H9 (cell line): Measurements from ENCODE around the gene SLA2. TPM values are rescaled to one million over a fixed set of nuclear protein-coding genes. Genes with fewer than 3 reads are reported as not detected.

Experiments used
- DNase-seq: peaks from one replicate; pipeline ENCODE4 v3.0.0-alpha.2; 2017
- H2AFZ ChIP-seq: one replicate; pipeline ENCODE4 v1.6.1; 2013; ENCODE audit warnings: mild to moderate bottlenecking, low read length, control low read depth, moderate library complexity
- H2AK5ac ChIP-seq: 2 replicates; pipeline ENCODE4 v1.6.1; 2013; ENCODE audit warnings: low read length, control low read depth, mixed read lengths; ENCODE audit not compliant: insufficient read length
- H2BK120ac ChIP-seq: one replicate; pipeline ENCODE4 v1.6.1; 2013; ENCODE audit warnings: low read depth, mild to moderate bottlenecking, low read length, control low read depth, inconsistent platforms; ENCODE audit not compliant: poor library complexity, severe bottlenecking
- H2BK12ac ChIP-seq: 2 replicates; pipeline ENCODE4 v1.6.1; 2013; ENCODE audit warnings: low read length, control low read depth, mixed read lengths, low read depth; ENCODE audit not compliant: insufficient read length
- H2BK15ac ChIP-seq: 2 replicates; pipeline ENCODE4 v1.6.1; 2013; ENCODE audit warnings: low read depth, low read length, control low read depth
- H2BK20ac ChIP-seq: one replicate; pipeline ENCODE4 v1.6.1; 2013; ENCODE audit warnings: low read depth, mild to moderate bottlenecking, low read length, control low read depth, inconsistent platforms; ENCODE audit not compliant: poor library complexity, severe bottlenecking
- H2BK5ac ChIP-seq: 2 replicates; pipeline ENCODE4 v1.6.1; 2013; ENCODE audit warnings: low read length, control low read depth, mixed read lengths; ENCODE audit not compliant: insufficient read length
- H3K14ac ChIP-seq: 2 replicates; pipeline ENCODE4 v1.6.1; 2013; ENCODE audit warnings: low read length, control low read depth; ENCODE audit not compliant: insufficient read depth
- H3K18ac ChIP-seq: 2 replicates; pipeline ENCODE4 v1.6.1; 2013; ENCODE audit warnings: low read depth, mild to moderate bottlenecking, mixed read lengths, low read length, control low read depth; ENCODE audit not compliant: insufficient read length
- H3K23ac ChIP-seq: 2 replicates; pipeline ENCODE4 v1.6.1; 2013; ENCODE audit warnings: low read length, control low read depth, mixed read lengths, low read depth; ENCODE audit not compliant: insufficient read length
- H3K23me2 ChIP-seq: 2 replicates; pipeline ENCODE4 v1.6.1; 2013; ENCODE audit warnings: low read depth, mild to moderate bottlenecking, mixed read lengths, low read length, control low read depth; ENCODE audit not compliant: insufficient read length, poor library complexity, severe bottlenecking
- H3K27ac ChIP-seq: 2 replicates; pipeline ENCODE4 v1.5.1; 2013; ENCODE audit warnings: low read length, control low read depth, mixed read lengths, low read depth; ENCODE audit not compliant: insufficient read length
- H3K27me3 ChIP-seq: 2 replicates; pipeline ENCODE4 v1.6.1; 2013; ENCODE audit warnings: low read length, control low read depth, inconsistent platforms; ENCODE audit not compliant: insufficient read depth
- H3K4ac ChIP-seq: 2 replicates; pipeline ENCODE4 v1.6.1; 2013; ENCODE audit warnings: low read depth, mild to moderate bottlenecking, control low read depth, inconsistent platforms, low read length, moderate library complexity
- H3K4me1 ChIP-seq: 2 replicates; pipeline ENCODE4 v1.6.1; 2013; ENCODE audit warnings: low read length, control low read depth, inconsistent platforms; ENCODE audit not compliant: insufficient read depth
- H3K4me2 ChIP-seq: 2 replicates; pipeline ENCODE4 v1.6.1; 2013; ENCODE audit warnings: low read length, control low read depth, mixed read lengths; ENCODE audit not compliant: insufficient read length, insufficient read depth
- H3K56ac ChIP-seq: 2 replicates; pipeline ENCODE4 v1.6.1; 2013; ENCODE audit warnings: low read depth, mild to moderate bottlenecking, mixed read lengths, low read length, control low read depth; ENCODE audit not compliant: insufficient read length
- H3K79me1 ChIP-seq: 2 replicates; pipeline ENCODE4 v1.6.1; 2013; ENCODE audit warnings: low read depth, mild to moderate bottlenecking, moderate library complexity, low read length, control low read depth, inconsistent platforms; ENCODE audit not compliant: insufficient read depth, poor library complexity, severe bottlenecking
- H3K79me2 ChIP-seq: 2 replicates; pipeline ENCODE4 v1.6.1; 2013; ENCODE audit warnings: low read length, control low read depth, inconsistent platforms; ENCODE audit not compliant: insufficient read depth
- H3K9ac ChIP-seq: 2 replicates; pipeline ENCODE4 v1.6.1; 2013; ENCODE audit warnings: low read length, control low read depth, mixed read lengths; ENCODE audit not compliant: insufficient read length; ENCODE audit errors: extremely low read depth
- H3K9me3 ChIP-seq: one replicate; pipeline ENCODE4 v1.6.1; 2013; ENCODE audit warnings: low read depth, low read length, inconsistent platforms; ENCODE audit not compliant: control insufficient read depth
- H3T11ph ChIP-seq: one replicate; pipeline ENCODE4 v1.6.1; 2013; ENCODE audit warnings: mild to moderate bottlenecking, low read length, control low read depth, inconsistent platforms
- H4K20me1 ChIP-seq: one replicate; pipeline ENCODE4 v1.6.1; 2013; ENCODE audit not compliant: control insufficient read depth, insufficient read length, insufficient read depth
- H4K5ac ChIP-seq: 2 replicates; pipeline ENCODE4 v1.6.1; 2013; ENCODE audit warnings: low read depth, mild to moderate bottlenecking, mixed read lengths, low read length, control low read depth; ENCODE audit not compliant: insufficient read length
- H4K8ac ChIP-seq: replicated peaks from 2 replicates; pipeline ENCODE4 v1.6.1; 2013; ENCODE audit warnings: low read length, control low read depth, mixed read lengths, low read depth; ENCODE audit not compliant: insufficient read length
- H4K91ac ChIP-seq: 2 replicates; pipeline ENCODE4 v1.6.1; 2013; ENCODE audit warnings: low read depth, mild to moderate bottlenecking, moderate library complexity, mixed read lengths, low read length, control low read depth; ENCODE audit not compliant: insufficient read length
- H3K27ac Mint-ChIP-seq, 3 experiments: 2 replicates in 2 of 3; 3 replicates in 1 of 3; pipeline ENCODE4 v1.8.0; 2020 to 2021; ENCODE audit warnings: mixed read lengths in 3 of 3, mild to moderate bottlenecking in 1 of 3, moderate library complexity in 1 of 3
- H3K27me3 Mint-ChIP-seq: 2 replicates; pipeline ENCODE4 v1.8.0; 2021; ENCODE audit warnings: low read depth, mild to moderate bottlenecking, moderate library complexity, mixed read lengths
- H3K36me3 Mint-ChIP-seq, 3 experiments: 2 replicates in 2 of 3; 3 replicates in 1 of 3; pipeline ENCODE4 v1.8.0; 2020 to 2021; ENCODE audit warnings: low read depth in 3 of 3, mixed read lengths in 3 of 3; ENCODE audit not compliant: insufficient read depth in 1 of 3
- H3K4me1 Mint-ChIP-seq, 2 experiments: 2 replicates each; pipeline ENCODE4 v1.8.0; 2020; ENCODE audit warnings: mixed read lengths in 2 of 2
- H3K4me3 Mint-ChIP-seq, 2 experiments: 2 replicates in 1 of 2; 3 replicates in 1 of 2; pipeline ENCODE4 v1.8.0; 2020 to 2021; ENCODE audit warnings: mild to moderate bottlenecking in 2 of 2, mixed read lengths in 2 of 2, moderate library complexity in 1 of 2
- H3K9me3 Mint-ChIP-seq, 2 experiments: 2 replicates in 1 of 2; 3 replicates in 1 of 2; pipeline ENCODE4 v1.8.0; 2020; ENCODE audit warnings: mild to moderate bottlenecking in 2 of 2, mixed read lengths in 2 of 2, moderate library complexity in 1 of 2
- WGBS: extraction: QIAGEN DNeasy Blood & Tissue Kit; methylation state at CpG from one replicate; pipeline ENCODE4 v1.1.7; 2013; ENCODE audit warnings: missing lambda C conversion rate, low lambda C conversion rate, mixed read lengths; ENCODE audit not compliant: insufficient read length; ENCODE audit errors: extremely low coverage; 5-methylcytosine and 5-hydroxymethylcytosine counted together
- total RNA-seq: library from RNA; stranded (reverse); gene quantifications from 2 replicates; pipeline ENCODE4 v1.2.1, GENCODE V29; 2021
- TF ChIP-seq, protein P1 (sequence below): fragments of 200-600 bp; sonication (generic); conservative IDR thresholded peaks from 3 replicates; pipeline ENCODE4 v1.8.0; 2021; ENCODE audit warnings: antibody characterized with exemption, mild to moderate bottlenecking

SLA2 gene
- total RNA-seq, 1 experiment from 2014 or later = 0.20 TPM

DNA sequence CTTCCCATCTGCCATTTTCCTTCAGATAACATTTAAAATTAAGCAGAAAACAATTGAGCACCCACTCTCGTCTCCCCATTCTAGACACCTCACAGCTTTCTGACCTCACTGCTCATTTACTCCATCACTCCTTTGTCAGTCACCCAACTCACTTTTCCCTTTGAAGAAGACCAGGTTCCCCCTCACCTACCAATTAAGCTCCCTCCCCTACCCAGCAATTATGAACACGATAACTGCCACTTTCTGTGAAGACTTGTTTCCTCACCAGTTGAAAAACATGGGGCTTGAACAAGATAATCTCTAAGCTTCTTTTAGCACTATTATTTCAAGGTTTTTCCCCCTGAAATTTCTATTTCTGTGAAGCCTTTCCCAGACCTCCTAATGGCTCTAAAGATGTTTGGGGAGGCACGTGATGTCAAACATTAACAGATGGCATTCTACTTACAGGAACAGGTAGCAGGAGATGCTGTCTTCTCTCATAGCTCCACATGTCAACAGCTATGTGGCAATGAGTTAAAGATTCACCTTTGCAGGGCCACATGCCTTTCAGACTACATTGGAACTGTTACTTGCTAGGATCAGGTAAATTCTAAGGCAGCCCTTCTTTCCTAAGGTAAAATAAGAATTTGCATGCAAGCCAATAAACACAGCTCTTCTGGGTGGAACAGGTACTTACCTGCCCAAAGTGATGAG lies 24.8 kb upstream of the SLA2 start:
- Histone ChIP-seq H4K5ac (no peak overlapping the region), H2BK20ac (no peak overlapping the region), H3K79me2 (no peaks in the 10 kb centered on the region), H3K14ac (no peak overlapping the region), H2AFZ (no peak overlapping the region), H4K20me1 (peaks cover 3% of the 10 kb centered on the region), H3K27me3 (no peaks in the 10 kb centered on the region), H4K8ac (no peak overlapping the region), H3K27ac (no peak overlapping the region), H3K4me2 (no peak overlapping the region), H3T11ph (no peak overlapping the region), H2BK120ac (no peak overlapping the region), H4K91ac (no peak overlapping the region), H2BK15ac (no peak overlapping the region), H2BK12ac (no peak overlapping the region), H3K18ac (no peak overlapping the region), H3K4me1 (no peaks in the 10 kb centered on the region), H3K9me3 (no peaks in the 10 kb centered on the region), H2AK5ac (no peak overlapping the region), H3K23me2 (no peaks in the 10 kb centered on the region), H3K79me1 (no peaks in the 10 kb centered on the region), H3K56ac (no peak overlapping the region), H2BK5ac (no peak overlapping the region), H3K9ac (no peak overlapping the region), H3K23ac (no peak overlapping the region), H3K4ac (no peak overlapping the region)
- no peaks in the 10 kb centered on the region for H3K9me3 Mint-ChIP-seq
- DNase-seq = no peak
- peaks cover 0 to 7% (median 0%) of the 10 kb centered on the region in 3 experiments; a peak in 4 of 7 replicates for H3K36me3 Mint-ChIP-seq
- TF ChIP-seq, protein P1, sequence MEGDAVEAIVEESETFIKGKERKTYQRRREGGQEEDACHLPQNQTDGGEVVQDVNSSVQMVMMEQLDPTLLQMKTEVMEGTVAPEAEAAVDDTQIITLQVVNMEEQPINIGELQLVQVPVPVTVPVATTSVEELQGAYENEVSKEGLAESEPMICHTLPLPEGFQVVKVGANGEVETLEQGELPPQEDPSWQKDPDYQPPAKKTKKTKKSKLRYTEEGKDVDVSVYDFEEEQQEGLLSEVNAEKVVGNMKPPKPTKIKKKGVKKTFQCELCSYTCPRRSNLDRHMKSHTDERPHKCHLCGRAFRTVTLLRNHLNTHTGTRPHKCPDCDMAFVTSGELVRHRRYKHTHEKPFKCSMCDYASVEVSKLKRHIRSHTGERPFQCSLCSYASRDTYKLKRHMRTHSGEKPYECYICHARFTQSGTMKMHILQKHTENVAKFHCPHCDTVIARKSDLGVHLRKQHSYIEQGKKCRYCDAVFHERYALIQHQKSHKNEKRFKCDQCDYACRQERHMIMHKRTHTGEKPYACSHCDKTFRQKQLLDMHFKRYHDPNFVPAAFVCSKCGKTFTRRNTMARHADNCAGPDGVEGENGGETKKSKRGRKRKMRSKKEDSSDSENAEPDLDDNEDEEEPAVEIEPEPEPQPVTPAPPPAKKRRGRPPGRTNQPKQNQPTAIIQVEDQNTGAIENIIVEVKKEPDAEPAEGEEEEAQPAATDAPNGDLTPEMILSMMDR = no peak
- H3K4me1 Mint-ChIP-seq = no peaks in the 10 kb centered on the region
- H3K27me3 Mint-ChIP-seq = no peaks in the 10 kb centered on the region
- no peak overlapping the region for H3K4me3 Mint-ChIP-seq
- H3K27ac Mint-ChIP-seq = no peak overlapping the region
- no CpG with 5 or more reads among the region's 3 CpGs for WGBS
